ENCODE results near the gene GNAQ.
"Not testable (repeated sequence)": the region's sequence is repeated elsewhere in the genome, so short reads cannot be mapped to it uniquely, and the experiment has no call there.

Gene GNAQ

GRCh38 chr9:77725046-77725694, 306.4 kb downstream of the GNAQ start:
- no peak for DNase-seq

GRCh38 chr9:77721156-77721555, 310.5 kb downstream of the GNAQ start:
- DNase-seq, result not testable (repeated sequence)

DNA sequence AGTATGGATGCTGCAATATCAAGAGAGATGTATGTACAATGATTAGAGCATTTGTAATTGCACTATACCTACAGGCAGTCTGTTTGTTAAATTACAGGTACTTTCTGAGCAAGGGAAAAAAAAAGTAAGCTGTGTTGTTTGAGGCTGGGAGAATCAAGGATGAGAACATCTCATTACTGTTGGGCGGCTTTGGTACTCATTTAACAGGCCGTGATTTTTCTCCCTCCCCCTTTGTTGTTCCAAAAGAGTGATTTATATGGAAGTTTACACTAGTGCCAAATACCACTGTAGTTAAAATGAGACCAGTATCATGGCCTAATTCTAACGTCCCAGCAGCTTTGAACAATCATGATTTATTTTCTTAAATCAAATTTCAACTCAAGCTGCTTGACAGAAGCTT, 312.3 kb downstream of the GNAQ start:
- no peak for DNase-seq

DNA sequence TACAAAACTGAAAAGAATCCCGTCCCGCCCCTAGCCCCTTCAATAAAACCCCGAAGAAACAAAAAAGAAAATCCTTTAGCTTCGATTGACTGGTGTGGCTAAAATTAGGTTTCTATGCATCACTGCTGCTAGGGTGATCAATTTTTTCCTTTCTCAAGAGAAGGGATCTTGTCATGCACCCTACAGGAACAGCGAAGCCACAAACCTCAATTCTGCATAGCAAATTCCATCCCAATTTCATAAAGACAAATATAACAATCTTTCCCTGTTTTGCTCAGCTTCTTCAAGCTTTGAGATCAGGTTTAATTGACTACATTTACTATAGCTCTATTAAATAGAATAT, 313.3 kb downstream of the GNAQ start:
- DNase-seq, result not testable (repeated sequence)

DNA sequence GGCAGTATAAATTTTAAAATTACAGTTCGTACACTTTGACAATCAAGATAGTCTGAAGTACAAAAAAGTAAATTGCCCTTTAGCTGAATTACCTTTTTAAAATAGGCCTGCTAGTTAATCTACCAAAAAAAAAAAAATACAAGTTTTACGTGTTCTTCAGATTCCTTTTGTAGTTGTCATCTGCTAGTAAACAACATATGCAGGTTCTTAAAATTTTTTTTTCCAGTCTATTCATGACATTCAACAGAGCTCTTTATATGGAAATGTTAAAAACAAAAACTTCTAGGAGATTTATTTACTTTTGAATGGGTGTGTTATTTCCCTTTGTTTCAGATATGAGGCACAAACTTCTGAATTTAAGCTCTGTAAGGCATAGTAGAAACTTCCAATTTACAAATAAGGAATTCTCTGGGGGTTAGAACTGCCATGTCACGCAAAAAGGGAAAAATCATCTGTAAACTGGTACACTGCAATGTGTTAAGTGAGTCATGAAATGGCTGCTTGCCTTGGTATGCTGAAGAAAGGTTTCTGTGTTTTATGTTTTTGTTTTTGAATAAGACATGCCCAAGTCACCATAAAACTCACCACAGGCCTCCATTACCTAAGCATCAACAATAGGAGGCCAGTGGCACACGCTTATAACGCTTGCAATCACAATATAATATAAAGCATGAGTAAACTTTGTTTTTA, 313.9 kb downstream of the GNAQ start:
- not testable (repeated sequence) for DNase-seq

GRCh38 chr9:77714077-77714549, 317.5 kb downstream of the GNAQ start:
- no peak for DNase-seq

GRCh38 chr9:77712533-77713130, 319.0 kb downstream of the GNAQ start:
- DNase-seq, result no peak

GRCh38 chr9:77710965-77711648, 320.5 kb downstream of the GNAQ start:
- DNase-seq, result no peak

GRCh38 chr9:77710316-77710715, 321.3 kb downstream of the GNAQ start:
- no peak for DNase-seq

- no peak for DNase-seq
Observed at GRCh38 chr9:77708064-77708815, 323.4 kb downstream of the GNAQ start.

DNA sequence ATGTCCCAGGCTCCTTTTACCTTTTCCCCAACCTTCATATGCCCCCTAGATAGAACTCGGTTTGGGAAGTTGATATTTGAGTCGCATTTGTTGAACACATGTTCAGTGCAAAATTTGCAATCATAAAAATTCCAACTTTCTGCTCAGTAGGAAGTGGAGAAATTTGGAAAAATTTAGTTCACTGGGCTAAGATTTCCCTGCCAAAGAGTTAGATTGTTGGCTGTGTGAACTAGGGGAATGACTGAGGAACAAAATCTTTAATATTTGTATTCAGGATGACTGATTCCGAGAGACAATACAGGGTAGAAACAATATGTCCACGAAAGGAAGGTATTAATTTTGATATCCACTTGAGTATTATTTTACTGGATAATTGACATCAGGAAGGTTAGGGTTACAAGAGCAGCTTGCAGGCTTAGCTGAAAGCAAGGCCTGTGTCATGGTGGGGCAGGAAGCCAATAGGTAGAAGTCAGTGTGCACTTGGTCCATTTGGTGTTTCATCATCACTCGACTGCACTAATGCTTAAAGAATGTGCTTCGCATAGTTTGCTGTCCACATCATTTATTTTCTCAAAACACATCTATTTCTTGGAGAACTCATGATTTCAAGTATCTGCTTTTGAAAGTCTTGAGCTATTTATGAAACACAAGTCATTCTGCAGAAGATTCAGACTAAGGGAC, 324.1 kb downstream of the GNAQ start:
- no peak for DNase-seq

DNA sequence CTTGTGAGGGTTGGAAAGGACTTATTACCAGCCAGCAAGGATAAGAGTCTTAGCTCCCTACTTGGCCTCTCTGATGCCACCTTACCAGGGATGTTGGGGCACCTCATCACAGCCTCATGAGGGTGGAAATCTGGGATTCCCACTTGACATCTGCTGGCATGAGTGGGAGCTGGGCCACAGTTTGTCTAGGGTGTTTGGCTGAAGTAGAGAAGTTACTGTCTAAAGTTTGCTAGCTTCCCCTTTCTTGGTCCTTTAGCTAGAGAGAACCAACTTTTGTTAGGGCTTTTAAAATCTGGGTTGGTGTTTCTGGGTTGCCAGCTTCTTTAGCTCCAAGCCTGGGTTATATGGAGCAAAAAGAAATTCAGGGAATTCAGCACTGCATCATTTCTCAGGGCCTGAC, 326.0 kb downstream of the GNAQ start:
- no peak for DNase-seq

GRCh38 chr9:77702521-77703390, 328.9 kb downstream of the GNAQ start:
- not testable (repeated sequence) for DNase-seq

GRCh38 chr9:77697238-77697984, 334.2 kb downstream of the GNAQ start:
- no peak for DNase-seq

DNA sequence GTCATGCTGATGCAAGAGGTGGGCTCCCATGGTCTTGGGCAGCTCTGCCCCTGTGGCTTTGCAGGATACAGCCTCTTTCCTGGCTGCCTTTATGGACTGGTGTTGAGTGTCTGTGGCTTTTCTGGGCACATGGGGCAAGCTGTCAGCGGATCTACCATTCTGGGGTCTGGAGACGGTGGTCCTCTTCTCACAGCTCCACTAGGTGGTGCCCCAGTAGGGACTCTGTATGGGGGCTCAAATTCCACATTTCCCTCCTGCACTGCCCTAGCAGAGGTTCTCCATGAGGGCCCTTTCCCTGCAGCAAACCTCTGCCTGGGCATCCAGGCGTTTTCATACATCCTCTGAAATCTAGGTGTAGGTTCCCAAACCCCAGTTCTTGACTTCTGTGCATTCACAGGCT, 340.9 kb downstream of the GNAQ start:
- DNase-seq, result not testable (repeated sequence)

DNA sequence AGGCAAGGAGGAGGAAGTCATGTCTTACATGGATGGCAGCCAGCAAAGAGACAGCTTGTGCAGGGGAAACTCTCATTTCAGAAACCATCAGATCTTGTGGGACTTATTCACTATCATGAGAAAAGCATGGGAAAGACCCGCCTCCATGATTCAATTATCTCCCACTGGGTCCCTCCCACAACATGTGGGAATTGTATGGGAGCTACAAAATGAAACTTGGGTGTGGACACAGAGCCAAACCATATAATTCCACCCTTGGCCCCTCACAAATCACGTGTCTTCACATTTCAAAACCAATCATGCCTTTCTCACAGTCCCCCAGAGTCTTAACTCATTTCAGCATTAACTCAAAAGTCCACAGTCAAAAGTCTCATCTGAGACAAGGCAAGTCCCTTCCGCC, 341.5 kb downstream of the GNAQ start:
- not testable (repeated sequence) for DNase-seq

DNA sequence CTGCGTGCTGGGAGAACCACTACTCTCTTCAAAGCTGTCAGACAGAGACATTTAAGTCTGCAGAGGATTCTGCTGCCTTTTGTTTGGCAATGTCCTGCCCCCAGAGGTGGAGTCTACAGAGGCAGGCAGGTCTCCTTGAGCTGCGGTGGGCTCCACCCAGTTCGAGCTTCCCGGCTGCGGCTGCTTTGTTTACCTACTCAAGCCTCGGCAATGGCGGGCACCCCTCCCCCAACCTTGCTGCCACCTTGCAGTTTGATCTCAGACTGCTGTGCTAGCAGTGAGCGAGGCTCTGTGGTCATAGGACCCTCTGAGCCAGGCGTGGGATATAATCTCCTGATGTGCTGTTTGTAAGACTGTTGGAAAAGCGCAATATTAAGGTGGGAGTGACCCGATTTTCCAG, 343.9 kb downstream of the GNAQ start:
- DNase-seq, result not testable (repeated sequence)

GRCh38 chr9:77680581-77680980, 351.0 kb downstream of the GNAQ start:
- no peak for DNase-seq

- DNase-seq, result no peak
Observed at GRCh38 chr9:77679661-77680368, 351.8 kb downstream of the GNAQ start.

- DNase-seq, result no peak
Observed at GRCh38 chr9:77679088-77679487, 352.5 kb downstream of the GNAQ start.
